ENCODE results near the gene JAG2.

Gene JAG2

DNA sequence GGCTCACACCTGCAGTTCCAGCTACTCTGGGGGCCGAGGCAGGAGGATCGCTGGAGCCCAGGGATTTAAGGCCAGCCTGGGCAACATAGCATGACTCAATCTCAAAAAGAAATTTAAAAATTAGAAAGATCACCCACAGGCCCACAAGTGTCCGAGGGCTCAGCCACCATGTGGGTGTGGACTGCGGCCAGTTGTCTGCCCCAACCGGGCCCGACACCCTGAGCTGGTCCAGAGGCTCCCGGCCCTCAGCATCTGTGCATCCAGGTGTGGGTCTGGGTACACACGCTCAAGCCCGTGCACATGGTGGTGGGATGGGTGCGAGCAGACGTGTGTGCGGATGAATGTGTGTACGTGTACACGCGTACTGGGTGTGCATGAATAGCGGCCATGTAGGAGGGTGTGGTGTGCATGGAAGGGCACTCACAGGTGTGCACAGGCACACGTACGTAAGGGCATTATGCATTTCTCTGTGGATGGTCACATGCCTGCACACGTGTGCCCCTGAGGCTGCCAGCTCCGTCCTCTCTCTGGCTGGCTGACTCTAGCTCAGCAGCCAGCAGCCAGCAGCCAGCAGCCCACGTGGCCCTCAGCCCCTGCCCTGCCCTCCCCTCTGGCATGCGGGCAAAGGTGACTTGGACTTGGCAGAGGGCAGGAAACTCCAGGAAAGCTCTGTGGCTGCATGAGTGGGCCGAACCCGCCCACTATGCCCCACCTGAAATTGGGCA is 35.8 kb upstream of the JAG2 start:
- TF ChIP-seq CTCF (IDR thresholded peaks at IDR 0.05; ENCODE audit: insufficient read depth, missing control alignments) = no peak
- DNase-seq (ENCODE audit: insufficient read length, low spot score) (no peak), FAIRE-seq (no peak)

GRCh38 chr14:105203701-105204100 is 35.1 kb upstream of the JAG2 start:
- no peak for TF ChIP-seq CTCF (IDR thresholded peaks at IDR 0.05; ENCODE audit: insufficient read depth, missing control alignments)
- no peak for DNase-seq (ENCODE audit: insufficient read length, low spot score)
- no peak for FAIRE-seq

GRCh38 chr14:105203057-105203531 is 34.5 kb upstream of the JAG2 start:
- FAIRE-seq (no peak), DNase-seq (ENCODE audit: insufficient read length, low spot score) (peak; percentile 86)
- TF ChIP-seq CTCF (IDR thresholded peaks at IDR 0.05; ENCODE audit: insufficient read depth, missing control alignments) = peak; percentile 73

DNA sequence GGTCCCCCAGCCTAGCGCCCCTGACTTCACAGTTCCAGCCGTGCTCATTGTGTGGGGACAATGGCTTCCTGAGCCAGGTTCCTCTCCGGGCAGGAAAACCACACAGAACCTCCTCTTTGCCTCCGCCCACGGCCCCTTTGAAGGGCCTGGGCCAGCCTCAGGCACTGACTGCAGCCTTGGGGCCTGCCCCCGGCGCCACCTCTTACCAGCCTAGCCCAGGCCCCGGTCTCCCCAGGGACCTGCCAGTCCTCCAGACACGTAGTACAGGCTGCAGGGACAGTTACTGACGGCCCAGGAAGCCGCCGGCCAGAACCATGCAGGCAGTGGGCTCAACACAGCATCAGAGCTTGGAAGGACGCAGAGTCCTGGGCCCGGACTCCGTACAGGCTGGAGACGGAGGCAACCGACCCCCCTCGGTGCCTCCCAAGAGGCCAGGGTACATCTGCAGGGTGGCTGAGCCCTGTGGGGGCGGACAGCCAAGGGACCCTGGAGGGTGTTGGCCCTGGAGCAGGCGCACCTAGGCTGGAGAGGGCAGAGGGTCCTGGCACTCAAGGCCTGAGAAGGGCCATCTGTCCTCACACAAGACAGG is 33.4 kb upstream of the JAG2 start:
- FAIRE-seq (no peak), DNase-seq (ENCODE audit: insufficient read length, low spot score) (no peak)
- no peak for TF ChIP-seq CTCF (IDR thresholded peaks at IDR 0.05; ENCODE audit: insufficient read depth, missing control alignments)

GRCh38 chr14:105201156-105201924 is 32.8 kb upstream of the JAG2 start:
- TF ChIP-seq CTCF (IDR thresholded peaks at IDR 0.05; ENCODE audit: insufficient read depth, missing control alignments) = no peak
- DNase-seq (ENCODE audit: insufficient read length, low spot score) (no peak), FAIRE-seq (no peak)

DNA sequence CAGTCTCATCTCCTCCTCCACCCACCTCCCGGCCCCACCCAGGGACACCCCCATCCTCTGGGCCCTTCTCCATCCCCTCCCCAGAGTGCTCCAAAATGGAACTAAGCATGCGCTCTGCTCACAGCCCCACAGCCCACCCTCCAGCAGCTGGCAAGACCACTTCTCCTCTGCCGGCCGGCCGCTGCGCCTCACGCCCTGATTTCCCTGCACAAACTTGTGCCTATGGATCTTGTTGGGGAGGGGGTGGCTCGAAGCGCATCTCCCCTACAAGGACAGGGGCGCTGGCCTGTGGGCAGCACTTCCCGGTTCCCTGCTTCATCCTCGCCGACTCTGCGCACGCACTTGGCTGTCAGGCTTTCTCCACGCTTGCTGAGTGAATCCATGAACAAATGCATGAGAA is 32.1 kb upstream of the JAG2 start:
- no peak for FAIRE-seq
- TF ChIP-seq CTCF (IDR thresholded peaks at IDR 0.05; ENCODE audit: insufficient read depth, missing control alignments) = no peak
- no peak for DNase-seq (ENCODE audit: insufficient read length, low spot score)
